GM19023 (cell line): ENCODE data around the gene ETNK1.

Source experiments
- ATAC-seq: cut with Tn5 transposase; IDR thresholded peaks from one replicate; pipeline ENCODE4 v1.9.1; 2021; ENCODE audit warnings: mild to moderate bottlenecking, moderate library complexity; ENCODE audit not compliant: unreplicated experiment

ETNK1 gene

DNA sequence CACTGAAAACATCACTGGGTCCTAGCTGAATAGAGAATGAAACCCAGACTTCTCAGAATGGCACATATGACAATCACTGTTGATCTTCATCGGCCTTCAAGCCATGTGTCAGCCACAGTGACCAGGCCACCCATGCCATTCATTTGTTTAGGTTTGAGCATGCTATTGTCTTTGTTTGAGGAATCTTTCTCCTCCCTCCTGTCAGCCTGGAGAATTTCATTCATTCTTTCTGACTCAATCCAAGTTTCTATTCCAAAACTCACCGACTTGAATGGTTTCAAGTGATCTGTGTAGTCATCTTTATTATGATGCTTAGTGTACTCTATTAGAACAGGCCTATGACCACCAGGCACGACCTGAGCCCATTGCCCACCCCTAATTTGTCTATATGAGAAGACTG lies 106.3 kb downstream of the ETNK1 start:
- ATAC-seq, result no peak

- ATAC-seq, result no peak
These were observed 108.8 kb downstream of the ETNK1 start for GRCh38 chr12:22733756-22734155.

DNA sequence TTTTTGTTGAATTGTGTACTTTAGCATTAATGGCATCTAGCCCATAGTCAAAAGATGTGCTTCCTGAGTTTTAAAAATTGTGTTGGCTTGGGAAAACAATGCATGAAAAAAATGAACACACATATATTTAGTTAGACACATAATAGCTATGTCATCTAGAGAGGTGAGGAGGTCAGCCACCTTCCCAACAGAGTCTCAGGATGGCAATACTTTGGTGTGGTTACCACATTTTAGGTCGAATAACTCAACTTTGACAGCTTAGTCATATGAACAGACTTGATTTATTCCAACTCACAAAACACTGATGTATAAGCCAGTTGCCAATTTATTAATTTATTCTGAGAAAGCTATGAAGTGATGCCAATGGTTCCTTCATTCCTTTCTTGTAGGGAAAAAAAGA lies 114.0 kb downstream of the ETNK1 start:
- no peak for ATAC-seq
